Measurements from ENCODE around the gene KMT2B.
"Not testable (repeated sequence)": the region's sequence is repeated elsewhere in the genome, so short reads cannot be mapped to it uniquely, and the experiment has no call there.

KMT2B gene

DNA sequence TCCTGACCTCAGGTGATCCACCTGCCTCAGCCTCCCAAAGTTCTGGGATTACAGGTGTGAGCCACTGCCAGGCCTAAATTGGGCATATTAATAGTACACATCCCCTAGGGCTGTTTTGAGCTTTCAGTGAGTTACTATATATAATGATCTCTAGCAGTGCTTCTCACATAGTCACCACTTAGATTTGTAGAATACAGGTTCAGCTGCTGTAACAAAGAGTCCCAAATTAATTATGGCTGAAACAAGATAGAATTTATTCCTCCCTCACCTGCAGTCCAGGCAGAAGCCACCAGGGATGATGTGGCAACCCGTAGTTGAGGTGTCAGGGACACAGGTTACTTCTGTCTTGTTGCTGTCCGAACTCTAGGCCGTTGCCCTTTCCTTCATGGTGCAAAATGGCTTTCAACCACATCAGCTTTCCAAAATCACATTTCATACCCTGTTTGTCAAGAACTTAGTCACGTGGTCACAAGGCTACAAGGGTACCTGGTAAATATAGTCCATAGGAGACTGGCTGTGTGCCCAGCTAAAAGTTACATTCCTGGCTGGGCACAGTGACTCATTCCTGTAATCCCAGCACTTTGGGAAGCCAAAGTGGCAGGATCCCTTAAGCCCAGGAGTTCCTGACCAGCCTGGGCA, 43.0 kb downstream of the KMT2B start:
- no peak for DNase-seq

DNA sequence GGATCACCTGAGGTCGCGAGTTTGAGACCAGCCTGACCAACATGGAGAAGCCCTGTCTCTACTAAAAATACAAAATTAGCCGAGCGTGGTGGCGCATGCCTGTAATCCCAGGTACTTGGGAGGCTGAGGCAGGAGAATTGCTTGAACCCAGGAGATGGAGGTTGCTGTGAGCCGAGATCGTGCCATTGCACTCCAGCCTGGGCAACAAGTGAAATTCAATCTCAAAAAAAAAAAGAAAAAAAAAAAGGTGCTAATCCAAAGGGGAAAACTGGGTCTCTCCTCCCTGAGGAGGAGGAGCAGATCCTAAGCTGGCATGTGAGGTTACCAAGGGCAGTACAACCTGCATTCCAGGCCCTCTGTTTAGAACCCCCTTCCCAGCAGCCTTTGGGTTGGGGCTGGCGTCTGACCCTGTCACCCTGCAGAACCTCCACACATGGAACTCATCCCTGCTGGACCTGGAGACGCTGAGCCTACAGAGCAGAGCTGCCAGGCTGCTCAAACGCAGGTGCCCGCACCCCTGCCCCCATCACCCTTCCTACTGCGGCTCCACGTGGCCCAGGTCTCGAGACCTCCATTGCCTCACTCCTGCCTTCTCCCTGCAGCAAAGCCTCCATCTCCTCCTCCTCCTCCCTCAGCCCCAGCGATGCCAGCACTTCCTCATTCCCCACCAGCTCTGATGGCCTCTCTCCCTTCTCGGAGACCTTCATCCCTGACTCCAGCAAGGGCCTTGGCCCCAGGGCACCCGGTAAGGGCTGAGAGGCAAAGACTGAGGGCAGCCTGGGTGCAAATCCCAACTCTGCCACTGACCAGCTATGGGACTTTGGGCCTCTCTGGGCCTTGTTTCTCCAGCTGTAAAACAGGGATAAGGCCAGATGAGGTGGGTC, 46.9 kb downstream of the KMT2B start:
- peak; percentile 10 for DNase-seq

DNA sequence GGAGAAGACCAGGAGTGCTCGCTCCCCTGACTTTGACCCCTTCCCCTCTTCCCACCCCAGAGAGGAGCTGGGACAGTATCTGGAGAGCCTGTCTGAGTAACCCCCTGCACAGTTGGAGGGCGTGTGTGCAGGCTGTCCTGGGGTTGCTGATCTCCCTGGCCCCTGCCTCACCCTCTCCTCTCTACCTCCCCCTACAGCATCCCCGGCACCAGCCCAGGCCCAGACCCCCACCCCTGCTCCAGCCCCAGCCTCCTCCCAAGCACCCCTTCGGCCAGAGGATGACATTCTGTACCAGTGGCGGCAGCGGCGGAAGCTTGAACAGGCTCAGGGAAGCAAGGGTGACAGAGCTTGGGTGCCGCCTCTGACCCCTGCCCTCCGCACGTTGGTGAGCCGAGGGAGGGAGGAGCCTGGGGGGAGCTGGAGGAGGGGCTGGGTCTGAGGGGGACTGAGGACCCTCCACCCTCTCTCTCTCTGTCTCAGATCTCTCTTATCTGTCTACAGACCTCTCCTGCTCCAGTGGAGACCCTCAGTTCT, 48.8 kb downstream of the KMT2B start:
- peak; percentile 15 for DNase-seq

DNA sequence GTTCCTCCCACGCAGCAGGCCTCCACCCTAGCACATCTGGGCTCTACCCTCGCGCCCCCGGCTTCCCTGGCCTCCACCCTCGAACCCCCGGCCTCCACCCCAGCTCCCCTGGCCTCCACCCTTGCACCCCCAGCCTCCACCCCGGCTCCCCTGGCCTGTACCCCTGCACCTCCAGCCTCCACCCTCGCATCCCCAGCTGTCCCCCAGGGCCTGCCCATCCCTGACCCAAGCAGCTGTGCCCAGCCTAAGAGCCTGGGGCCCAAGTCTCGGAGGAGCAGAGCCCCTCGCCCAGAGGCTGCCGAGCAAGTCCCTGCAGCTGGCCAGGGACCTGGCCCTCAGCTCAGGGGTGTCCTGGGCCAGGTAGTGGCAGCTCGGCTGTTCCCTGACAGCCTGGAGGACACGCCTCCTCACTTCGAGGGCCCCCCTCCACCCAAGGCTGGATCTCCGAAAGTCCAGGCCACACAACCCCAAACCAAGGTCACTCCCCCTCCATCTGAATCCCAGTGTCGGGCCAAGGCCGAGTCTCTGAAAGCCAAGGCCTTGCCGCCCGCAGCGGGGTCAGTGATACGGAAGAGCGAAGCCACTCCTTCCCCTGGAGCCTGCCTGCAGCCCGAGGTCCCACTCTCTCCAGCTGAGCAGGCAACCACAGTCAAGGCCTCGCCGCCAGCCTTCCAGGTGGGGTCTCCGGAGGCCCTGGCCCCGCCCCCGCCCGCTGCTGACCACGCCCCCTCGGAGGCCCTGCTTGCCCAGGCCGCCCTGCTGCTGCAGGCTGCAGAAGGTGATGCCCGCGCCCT, 49.7 kb downstream of the KMT2B start:
- DNase-seq = peak; percentile 13

DNA sequence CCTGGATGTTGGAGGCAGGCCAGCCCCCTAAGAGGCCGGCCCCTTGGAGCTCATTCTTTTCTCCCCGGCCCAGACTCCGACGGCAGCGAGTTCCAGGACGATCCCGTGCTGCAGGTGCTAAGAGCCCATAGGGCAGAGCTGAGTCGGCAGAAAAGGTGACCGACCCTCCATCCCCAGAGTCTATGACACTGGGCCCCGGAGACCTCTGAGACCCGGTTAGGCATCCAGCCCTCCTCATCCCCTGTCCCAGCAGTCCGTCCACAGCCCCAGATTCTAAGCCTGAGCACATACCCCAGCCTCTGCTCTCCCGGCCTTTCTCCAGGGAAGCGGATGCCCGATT, 50.2 kb downstream of the KMT2B start:
- DNase-seq = no peak

DNA sequence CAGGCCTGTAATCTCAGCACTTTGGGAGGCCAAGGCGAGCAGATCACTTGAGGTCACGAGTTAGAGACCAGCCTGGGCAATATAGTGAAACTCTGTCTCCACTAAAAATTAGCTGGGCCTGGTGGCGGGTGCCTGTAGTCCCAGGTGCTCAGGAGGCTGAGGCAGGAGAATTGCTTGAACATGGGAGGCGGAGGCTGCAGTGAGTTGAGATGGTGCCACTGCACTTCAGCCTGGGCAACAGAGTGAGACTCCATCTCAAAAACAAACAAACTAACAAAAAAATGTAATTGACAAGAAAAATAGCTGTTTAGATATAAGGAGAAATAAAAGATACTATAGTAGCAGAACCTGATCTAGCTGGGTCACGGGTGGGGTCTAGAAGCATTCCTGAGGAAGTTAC, 54.6 kb downstream of the KMT2B start:
- DNase-seq = not testable (repeated sequence)

DNA sequence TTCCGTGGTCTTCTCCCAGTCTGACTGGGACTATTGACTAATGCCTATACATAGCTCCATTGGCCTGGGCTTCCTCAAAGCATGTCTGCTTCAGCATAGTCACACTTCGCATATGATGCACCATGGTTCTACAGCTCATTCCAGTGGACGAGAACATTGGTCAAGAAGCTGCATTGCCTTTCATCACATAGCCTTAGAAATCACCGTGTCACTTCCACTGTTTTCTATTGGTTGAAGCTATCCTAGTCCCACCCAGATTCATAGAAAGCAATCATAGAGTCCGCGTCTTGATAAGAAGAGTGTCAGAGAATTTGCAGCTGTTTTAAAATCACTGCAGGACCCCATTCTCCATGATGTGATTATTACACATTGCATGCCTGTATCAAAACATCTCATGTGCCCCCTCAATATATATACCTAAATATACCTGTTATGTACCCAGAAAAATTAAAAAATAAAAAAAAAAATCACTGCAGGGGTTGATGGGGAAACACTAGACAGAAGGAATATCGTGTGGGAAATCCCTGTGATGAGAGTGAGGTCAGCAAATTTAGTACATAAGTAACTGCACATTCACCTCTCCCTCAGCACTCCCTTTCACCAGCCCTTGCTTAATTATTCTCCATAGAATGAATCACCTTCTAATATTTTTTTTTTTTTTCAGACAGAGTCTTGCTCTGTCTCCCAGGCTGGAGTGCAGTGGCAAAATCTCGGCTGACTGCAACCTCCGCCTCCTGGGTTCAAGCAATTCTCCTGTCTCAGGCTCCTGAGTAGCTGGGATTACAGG, 55.4 kb downstream of the KMT2B start:
- DNase-seq = no peak

DNA sequence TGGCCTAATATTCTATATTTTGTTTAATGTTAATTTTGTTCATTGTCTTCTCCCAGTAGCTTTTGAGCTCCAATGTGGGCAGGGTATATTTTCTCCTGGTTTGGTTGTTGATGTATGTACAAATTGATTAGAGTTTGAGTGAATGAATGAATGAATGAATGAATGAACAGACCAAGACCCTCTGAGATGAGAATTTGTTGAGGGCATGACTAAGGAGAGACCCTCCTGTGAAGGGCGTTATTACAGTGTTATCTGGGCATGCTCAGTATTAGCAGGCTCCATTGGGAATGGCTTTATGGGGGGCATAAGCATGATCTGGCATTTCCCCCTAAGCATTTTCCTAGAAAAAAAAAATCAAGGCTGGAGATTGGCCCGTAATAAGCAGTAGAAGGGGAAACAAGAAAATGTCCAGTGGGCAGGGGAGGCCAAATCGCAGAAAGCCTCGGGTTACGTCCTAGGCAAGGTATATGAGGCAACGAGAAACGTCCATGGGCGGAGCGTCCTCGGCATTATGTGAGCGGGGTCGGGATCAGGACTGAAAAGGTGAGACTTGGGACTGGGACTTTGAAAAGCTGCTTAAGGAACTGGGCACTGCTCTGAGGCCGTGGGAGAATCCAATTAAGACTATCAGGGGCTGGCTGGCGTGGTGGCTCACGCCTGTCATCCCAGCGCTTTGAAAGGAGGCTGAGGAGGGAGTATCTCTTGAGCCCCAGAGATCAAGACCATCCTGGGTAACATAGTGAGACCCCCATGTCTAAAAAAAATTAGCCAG, 56.7 kb downstream of the KMT2B start:
- DNase-seq = no peak

DNA sequence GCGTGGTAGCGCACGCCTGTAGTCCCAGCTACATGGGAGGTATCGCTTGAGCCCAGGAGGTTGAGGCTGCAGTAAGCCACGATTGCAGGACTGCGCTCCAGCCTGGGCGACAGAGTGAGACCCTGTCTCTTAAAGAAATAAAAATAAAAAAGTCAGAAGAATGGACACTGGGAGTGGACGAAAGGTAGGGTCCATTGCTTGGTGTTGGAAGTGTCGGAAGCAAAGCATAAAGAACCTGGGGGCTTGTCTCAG, 57.2 kb downstream of the KMT2B start:
- DNase-seq = no peak

DNA sequence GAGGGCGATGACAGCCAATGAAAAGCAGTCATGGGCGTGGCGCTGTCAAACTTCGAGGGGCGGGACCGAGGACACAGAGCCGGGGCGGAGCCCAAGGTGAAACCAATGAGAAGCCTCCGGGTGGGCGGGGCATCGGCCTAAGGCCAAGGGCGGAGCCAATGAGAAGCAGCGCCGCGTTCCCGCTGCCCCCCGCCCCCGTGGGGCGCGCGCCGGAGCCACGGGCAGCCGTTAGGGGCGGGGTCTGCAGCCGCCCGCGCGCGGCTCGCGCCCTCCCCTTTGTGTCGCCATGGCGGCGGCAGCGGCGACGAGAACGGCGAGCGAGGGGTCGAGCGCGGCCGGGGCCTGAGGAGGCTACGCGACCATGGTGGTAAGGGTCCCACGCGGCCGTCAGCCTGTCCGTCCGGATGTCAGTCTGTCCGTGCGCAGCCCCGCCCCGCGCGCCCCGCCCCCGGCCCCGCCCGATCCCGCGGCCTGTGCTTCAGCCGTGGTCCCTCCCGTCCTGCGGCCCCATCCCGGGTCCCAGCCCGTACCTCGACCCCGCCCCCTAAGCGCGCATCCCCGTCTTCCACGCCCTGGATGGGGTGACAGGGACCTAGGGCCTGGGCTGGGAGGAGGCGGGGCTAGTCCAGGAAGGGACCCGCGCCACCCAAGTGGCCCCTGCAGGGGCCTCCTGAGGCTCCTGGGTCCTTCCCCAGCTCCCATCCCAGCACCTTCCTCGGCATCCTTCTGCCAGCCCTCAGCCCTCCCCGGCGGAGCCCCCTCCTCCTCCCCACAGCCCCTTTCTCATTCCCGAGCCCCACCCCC, 57.7 kb downstream of the KMT2B start, which contains the start of gene ARHGAP33:
TSS of gene ARHGAP33 (plus strand) at position 267 of the 804 bp plus-strand sequence. CDS start at position 362, 95 bp downstream.
- peak; percentile 96 for DNase-seq

DNA sequence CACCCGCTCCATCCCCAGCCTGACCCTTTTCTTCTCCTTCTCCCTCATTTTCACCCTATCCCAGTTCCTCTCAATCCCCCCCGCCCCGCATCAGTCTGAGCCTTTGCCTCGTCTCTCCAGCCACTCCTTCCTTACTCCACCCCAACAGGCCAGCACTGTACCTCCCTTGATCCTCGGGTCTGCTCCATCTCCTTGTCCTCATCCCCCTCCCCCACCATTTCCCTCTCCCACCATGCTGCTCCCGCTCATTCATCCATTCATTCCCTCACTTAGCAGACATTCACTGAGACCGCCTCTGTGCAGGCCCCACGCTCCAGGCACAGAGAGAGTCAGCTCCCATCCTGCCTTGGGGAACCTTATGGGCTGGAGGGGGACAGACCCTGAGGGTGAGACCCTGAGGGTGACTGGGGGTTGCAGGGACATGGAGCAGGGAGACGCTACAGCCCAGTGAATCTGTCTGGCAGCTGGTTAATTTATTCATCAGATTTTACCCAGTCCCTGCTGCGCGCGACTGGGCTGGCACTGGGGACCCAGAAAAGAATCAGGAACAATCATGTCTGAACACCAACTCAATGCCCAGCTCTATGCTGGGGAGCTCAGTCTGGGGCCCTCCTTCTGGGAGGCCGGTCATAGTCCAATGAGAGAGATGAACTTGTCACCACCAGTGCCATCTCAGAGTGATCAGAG, 58.4 kb downstream of the KMT2B start:
- DNase-seq = no peak

DNA sequence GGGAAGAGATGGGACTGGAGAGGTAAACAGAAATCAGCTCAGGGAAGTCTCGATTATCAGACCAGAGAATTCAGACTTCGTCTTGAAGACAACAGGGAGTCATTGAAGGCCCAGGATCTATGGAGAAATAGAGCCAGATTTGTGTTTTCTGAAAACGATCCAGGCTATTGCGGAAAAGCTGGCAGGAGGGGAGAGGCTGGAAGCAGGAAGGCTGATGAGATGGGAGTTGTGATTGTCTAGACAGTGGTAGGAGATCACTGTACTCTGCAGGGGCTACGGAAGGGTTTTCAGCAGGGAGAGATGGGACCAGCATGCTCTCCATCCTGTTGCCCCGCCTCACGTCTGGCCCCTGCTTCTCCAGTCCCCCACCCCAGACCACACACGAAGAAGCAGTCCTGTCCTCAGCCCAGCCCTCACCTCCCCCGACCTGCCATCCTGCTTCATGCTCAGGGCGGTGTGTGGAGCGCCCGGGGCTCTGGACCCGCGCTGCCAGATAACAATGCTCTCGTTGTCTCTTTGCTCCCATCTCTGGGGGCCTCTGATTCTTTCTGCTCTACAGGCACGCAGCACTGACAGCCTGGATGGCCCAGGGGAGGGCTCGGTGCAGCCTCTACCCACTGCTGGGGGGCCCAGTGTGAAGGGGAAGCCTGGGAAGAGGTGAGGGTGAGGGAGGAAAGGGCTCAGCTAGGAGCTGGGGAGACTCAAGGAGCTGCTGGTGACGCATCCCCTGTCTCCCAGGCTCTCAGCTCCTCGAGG, 59.5 kb downstream of the KMT2B start:
- no peak for DNase-seq

DNA sequence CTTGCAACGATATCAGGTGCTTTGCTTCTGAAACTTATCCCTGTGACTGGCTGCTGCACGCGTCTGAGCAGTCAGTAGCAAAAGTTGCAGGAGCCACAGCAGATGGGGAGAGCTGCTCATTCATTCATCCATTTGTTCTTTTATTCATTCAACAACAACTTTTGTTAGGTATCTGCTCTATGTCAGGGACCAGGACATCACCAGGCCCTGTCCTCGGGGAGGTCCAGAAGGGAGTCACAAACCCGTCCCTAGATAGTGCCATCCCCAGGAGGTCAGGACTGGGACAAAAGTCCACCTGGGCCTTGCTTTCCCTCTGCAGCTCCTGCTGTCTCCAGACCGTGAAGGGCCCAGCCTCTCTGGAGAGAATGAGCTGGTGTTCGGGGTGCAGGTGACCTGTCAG, 60.2 kb downstream of the KMT2B start:
- no peak for DNase-seq

DNA sequence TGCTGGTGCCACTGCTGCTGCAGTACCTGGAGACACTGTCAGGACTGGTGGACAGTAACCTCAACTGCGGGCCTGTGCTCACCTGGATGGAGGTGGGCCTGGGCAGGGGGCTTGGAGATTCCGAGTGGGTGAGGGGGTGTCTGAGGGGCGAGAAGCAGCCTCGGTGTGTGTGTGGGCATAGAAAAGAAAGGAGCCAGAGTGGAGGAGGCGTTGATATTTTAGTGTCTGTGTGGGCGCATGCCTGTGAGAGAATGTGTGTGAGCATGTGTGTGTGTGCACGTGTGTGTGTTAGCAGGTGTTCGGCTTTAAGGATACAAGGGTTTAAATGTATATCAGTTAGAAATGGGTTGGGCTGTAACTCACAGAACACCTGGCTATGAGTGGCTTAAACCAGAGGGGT, 61.2 kb downstream of the KMT2B start:
- DNase-seq = no peak

DNA sequence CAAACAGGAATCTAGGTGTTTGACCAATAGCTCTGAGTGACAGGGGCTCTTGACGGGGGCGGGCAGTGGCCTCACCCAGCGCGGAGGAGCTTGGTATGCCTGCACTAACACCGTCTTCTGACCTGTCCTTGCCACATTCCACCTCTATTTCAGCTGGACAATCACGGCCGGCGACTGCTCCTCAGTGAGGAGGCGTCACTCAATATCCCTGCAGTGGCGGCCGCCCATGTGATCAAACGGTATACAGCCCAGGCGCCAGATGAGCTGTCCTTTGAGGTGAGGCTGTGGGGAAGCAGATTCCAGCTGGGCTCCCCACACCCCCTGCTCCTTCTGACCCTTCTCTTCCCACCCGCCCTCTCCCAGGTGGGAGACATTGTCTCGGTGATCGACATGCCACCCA, 62.3 kb downstream of the KMT2B start:
- no peak for DNase-seq

DNA sequence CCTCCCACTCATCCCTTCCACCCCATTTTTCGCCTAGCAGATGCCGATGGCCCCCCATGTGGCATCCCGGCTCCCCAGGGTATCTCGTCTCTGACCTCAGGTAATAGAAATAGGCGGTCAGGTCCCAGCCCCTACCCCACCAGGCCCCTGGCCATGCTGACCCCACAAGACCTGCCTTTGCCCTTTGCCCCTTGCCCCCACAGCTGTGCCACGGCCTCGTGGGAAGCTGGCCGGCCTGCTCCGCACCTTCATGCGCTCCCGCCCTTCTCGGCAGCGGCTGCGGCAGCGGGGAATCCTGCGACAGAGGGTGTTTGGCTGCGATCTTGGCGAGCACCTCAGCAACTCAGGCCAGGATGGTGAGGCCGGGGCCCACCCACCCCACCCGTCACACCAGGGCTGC, 62.9 kb downstream of the KMT2B start:
- no peak for DNase-seq

DNA sequence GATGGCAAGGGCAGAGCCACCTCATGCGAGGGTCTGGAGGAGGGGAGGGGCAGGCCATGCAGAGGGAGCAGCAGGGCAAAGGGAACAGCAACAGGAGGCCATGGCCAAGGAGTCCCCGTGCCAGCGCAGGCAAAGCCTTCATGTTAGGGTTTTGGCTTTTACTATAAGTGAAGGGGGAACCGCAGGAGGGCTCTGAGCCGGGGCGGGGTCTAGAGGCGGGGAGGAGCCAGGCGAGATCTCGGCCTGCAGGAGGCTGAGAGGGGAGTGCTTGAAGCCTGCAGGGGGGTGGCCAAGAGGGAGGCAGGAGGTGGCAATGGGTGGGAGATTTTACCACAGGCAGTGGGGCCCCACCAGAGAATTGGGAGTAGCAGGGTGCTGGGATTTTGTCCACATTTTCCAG, 63.8 kb downstream of the KMT2B start:
- DNase-seq = no peak

DNA sequence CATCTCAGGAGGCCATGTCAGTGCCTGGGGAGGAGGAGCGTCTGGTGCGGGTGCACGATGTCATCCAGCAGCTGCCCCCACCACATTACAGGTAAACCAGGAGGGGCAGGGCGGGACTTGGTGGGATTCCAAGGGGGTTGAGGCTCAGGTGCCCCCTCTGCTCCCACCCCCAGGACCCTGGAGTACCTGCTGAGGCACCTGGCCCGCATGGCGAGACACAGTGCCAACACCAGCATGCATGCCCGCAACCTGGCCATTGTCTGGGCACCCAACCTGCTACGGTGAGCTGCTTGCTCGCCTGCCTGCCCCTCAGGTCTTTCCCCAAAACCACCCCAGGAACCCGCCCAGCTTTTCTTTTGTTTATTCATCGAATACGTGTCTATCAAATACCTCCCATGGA, 64.8 kb downstream of the KMT2B start:
- DNase-seq = no peak
